HG03354 (cell line): ENCODE results near the gene MYH9.
"Not testable (repeated sequence)": the region's sequence is repeated elsewhere in the genome, so short reads cannot be mapped to it uniquely, and the experiment has no call there.

Source experiments
- ATAC-seq: cut with Tn5 transposase; IDR thresholded peaks from one replicate; pipeline ENCODE4 v1.9.1; 2021; ENCODE audit warnings: mild to moderate bottlenecking; ENCODE audit not compliant: unreplicated experiment, poor library complexity, severe bottlenecking

The MYH9 gene

DNA sequence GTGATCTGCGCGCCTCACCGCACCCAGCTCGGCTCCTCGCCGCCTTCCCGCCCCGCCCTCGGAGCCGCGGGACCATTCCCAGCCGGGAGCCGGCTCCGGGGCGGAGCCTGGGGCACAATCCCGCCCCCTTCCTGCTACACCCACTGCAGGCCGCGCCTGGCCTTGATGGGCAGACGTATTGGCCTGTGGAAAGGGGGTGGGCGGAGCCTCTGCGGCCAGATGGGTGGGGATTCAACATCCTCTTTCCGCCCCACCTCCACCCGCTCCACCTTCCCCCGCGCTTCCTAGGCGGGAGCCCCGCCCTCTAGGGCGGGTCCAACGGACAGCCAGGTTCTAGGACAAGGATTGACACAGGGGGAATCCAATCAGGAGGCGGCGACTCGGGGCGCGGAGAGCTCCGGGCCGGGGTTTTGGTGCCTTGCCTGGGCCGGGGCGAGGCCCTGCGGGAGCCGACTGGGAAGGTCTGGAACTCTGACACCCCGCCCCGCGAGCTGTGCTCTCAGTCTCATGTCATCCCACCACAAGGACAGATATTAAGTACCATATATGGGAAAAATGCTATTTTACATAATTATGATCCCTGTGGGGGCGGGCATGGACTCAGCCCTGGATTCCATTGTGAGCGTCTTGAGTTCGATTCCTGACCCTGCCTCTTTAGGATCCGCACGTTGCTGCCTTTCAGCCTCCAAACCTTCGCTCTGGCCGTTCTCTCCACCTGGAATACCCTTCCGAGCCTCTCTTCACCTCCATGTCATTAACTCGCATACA lies at the start of gene MYH9:
MYH9 (minus strand) TSS at position 9 of the 768 bp plus-strand sequence. CDS start 38,731 bp downstream, outside the sequence.
- peak; percentile 76 for ATAC-seq

DNA sequence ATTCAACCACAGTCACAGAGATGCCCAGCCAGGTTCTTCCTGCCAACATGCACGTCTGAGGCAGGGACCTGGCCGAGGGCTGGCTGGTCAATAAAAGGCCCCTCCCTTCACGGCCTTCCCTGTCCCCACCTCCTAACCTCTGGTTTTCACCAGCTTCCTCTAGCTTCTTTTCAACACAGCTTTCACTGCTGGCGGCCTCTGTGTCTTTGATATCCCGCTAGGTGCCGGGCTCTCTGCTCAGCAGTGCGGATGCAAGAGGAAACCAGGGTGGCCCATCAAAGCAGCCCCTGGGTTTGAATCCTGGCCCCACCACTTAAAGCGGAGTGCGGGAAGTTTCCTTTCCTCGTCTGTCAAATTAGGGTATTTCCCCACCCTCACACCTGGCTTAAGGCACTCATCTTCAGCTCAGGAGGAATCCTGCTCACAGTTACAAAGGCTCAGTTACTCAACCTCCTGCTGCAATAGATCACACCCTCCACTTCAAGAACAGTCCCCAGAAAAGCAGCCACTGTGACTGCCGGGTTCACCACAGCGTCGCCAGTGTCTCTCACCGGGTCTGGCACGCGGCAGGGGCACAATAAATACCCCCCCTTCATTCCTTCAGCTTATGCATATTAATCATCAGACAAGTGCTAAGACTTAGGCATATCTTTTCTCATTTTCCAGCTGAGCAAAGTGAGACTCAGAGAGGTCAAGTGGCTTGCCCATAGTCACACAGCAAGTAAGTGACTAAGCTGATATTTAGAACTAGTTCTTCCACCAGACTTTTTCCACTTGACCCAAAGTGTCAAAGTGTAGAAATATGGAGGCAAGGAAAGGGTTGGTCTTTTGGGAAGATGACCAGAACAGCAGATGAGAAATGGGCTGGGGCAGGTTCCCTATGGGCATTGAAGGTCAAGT lies 48.0 kb upstream of the MYH9 start:
- ATAC-seq, result no peak

DNA sequence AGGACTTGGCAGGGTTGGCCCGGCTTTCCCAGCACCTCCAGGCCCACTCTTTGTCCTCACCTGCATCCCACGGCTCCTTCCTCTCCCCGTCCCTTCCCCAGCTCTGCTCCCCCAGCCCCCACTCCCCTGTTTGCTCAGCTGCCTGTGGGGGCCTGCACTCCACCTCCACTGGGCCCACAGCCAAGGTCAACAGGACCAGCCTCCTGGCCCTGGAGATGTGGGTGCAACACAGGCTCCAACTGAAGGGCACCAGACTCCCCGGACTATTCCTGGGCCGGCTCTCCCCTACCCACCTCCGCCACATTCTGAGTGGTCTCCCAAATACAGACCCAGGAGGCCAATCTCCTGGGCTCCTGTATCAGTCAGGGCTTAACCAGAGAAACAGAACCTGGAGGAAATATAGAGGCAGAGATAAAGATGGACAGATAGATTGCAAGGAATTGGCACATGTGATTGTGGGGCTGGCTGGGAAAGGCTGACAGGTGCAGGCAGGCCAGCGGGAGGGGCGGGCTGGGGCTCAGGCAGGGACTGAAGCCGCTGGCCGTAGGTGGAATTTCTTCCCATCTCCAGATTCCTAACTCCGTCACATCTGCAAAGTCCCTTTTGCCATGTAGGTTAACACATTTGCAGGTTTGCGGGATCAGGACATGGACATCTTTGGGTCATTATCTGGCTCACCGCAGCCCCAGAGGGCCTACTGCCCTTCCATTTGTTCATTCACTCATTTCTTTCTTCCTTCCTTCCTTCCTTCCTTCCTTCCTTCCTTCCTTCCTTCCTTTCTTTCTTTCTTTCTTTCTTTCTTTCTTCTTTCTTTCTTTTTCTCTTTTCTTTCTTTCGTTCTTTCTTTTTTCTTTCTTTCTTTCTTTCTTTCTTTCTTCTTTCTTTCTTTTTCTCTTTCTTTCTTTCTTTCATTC lies 45.8 kb upstream of the MYH9 start:
- no peak for ATAC-seq

DNA sequence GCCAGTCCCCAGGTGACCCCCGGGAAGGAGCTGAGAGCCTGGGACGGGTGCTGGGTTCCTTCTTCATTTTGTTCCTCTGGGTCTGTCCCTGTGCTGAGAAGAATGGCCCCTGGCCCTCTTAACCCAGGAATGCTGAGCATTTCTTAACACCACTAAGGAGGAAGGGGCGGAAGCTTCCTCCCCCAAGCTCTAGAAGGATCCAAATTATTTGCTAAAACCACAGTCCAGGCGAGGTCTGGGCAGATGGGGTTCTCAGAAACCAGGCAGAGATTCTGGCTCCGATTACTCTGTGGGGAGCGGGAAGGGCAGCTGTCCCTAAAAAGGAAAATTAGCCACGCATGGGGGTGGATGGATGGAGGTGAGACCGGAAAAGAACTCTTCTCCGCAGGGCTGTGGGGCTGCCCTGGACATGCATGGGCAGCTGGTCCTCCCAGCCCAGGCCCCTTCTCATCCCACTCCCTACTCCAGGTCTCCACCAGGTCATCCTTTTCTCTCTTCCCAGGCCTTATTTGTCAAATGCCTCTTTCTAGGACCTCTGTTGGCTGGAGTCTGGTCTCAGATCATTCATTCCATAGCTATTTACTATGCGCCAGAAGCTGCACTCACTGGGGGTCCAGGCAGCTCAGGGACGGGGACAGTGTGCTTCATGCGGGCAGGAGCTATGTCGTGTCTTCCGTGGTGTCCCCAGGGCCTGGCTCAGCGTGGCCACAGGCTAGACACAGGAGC lies 45.0 kb upstream of the MYH9 start:
- ATAC-seq, result no peak

DNA sequence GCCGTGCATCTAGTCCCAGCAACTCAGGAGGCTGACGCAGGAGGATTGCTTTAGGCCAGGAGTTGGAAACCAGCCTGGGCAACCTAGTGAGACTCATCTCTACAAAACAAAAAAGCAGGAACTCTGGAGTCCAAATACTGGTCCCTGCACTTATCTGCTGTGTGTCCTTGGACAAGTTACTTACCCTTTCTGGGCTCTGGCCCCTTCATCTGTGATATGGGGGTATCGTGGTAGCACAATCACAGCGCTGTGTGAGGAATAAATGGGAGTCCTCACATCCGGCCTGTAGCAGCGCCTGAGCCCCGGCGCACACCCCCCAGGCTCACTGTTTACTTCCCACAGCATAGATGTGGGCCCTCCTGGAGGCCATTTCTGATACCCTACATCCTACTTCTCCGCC lies 44.2 kb upstream of the MYH9 start:
- ATAC-seq, result no peak

DNA sequence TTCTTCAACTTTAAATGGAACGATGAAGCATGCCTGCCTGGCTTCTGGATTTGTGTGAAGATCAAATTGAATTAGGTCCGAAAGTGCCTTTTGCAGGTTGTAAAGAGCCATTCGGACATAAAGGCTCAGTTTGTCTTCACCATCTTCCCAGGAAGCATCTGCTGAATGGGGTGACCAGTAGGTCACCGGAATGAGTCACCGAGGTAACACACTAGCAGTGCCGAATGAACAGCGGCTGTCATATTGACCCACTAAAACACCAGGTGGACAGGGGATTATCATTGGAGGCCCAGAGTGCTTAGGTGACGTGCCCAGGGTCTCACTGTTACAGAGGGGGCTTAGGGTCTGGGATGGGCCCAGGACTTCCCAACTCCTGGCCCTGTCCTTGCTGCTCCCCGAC lies 43.1 kb upstream of the MYH9 start:
- ATAC-seq, result no peak

DNA sequence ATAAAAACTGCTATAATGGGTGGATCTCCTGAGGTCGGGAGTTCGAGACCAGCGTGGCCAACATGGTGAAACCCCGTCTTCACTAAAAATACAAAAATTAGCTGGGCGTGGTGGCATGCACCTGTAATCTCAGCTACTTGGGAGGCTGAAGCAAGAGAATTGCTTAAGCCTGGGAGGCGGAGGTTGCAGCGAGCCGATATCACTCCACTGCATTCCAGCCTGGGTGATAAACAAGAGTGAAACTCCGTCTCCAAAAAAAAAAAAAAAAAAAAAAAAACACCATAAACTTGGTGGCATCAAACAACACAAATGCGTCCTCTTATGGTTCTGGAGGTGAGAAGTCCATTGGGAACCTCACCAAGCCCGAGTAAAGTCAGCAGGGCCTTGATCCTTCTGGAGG lies 40.2 kb upstream of the MYH9 start:
- ATAC-seq, result not testable (repeated sequence)

DNA sequence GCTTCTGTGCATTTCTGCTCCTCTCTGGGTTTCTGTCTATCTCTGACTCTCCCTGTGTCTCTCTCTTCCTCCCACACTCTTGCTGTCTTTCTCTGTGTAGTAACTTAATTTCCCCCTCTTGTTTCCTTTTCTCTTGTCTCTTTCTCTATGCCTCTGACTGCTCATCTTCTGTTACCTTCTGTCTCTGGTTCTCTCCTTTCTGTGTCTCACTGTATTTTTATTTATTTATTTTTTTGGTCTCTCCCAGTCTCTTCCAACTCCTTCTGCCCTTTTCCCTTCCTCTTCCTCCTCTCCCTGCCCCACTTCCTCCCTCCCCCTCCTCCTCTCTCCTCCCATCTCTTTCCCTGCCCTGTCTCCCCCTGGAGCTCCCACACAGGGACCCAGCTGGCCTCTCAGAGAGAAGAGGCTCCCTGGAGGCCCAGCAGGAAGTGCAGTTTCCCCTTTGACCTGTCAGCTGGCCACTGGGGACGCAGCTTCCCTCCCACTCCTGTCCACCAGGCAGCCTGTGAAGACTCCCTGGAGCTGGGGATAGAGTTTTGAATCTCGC lies 38.3 kb upstream of the MYH9 start:
- no peak for ATAC-seq

DNA sequence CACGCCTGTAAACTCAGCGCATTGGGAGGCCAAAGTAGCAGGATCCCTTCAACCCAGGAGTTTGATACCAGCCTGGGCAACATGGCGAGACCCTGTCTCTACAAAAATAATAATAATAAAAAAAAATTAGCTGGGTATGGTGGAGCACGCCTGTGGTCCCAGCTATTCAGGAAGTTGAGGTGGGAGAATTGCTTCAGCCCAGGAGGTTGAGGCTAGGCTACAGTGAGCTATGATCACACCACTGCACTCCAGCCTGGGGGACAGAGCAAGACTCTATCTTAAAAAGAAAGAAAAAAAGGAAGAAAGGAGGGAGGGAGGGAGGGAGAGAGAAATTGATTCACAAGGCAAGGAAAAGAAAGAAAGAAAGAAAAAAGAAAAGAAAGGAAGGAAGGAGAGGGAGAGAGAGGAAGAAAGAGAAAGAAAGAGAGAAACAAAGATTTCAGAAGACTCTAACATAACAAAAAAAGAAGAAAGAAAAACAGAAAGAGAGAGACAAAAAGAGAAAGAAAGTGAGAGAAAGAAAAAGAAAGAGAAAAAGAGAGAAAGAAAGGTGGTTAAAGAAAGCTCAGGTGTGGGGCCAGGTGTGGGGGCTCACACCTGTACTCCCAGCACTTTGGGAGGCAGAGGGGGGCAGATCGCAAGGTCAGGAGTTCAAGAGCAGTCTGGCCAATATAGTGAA lies 37.3 kb upstream of the MYH9 start:
- no peak for ATAC-seq

DNA sequence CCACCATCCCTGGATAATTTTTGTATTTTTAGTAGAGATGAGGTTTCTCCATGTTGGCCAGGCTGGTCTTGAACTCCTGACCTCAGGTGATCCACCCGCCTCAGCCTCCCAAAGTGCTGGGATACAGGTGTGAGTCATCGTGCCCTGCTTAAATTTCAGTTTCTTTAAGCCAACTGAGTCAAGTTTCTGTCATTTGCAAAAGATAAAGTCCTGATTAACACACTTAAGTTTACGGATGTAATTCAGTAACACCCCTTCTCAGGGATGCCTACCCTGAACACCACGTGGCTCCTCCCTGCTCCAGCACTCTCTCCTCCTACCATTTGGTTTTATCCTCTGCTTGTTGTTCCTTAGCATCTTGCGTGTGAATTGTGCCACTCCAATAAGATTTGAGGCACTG lies 36.7 kb upstream of the MYH9 start:
- ATAC-seq, result not testable (repeated sequence)

DNA sequence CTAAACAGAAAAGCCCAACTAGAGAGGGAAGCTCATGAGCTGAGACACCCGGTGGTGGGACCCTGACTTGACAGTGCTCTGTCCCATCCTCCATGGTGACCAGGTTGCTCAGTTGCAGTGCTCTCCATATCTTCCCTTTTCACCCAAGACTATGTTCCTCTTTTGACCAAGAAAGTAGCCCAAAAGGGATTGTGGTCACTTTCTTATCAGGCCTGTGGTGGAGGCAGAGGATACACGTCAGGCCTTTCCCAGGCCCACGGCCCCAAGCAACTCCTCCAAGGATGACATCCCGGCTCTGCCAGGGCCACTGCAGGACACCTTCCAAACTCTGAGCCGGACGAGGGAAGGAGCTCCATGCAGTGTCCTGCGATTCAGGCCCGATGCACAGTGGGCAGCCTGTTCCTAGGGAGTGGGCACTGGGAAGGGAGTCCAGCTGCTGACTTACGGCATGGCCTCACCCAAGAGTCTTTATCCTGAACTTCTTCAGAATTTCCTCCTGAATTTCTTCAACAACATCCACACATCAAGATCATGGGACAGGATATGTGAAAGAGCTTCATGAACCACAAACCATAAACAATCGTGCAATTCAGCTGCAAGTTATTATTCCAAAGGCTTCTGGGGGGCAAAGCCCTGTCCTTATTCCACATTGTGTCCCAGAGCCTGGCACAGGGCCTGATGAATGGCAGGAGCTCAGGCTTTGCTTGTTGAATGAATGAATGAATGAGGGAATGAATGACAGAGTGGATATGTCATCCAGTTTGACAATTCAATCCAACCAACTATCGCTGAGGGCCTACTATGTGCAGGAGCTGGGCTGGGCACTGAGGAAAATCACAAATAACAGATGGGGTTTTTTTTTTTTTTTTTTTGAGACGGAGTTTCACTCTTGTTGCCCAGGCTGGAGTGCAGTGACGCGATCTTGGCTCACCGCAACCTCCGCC lies 36.0 kb upstream of the MYH9 start:
- ATAC-seq, result no peak

DNA sequence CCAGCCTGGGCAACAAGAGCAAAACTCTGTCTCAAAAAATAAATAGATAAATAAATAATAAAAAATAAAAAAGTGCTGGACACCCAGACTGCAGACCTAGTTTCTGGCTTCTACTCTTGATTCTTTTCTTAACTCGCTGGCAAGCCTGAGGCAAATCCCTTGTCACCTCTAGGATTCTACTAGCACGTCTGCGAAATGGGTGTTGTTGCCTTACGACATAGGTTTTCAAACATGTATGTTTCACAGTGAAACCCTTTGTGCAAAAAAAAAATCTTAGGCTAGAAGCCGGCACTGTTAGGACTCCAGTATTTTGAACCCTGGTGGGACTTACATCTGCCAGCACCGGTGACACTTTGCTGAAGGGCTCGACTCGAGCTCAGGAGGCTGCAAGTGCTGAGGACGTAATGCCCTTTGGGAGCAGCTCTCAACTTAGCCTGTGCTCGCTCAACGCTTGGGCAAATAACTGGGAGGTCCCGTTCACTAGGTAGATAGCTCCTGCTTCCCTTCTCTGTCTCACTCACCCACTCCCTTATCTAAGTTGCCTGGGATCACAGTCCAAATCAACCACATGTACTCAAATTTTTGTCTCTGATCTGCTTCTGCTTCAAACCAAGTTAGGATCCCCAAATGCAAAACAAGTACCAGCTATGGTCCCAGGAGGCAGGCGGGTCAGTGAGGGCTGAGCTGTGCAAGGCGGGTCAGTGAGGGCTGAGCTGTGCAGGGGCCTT lies 34.7 kb upstream of the MYH9 start:
- no peak for ATAC-seq

DNA sequence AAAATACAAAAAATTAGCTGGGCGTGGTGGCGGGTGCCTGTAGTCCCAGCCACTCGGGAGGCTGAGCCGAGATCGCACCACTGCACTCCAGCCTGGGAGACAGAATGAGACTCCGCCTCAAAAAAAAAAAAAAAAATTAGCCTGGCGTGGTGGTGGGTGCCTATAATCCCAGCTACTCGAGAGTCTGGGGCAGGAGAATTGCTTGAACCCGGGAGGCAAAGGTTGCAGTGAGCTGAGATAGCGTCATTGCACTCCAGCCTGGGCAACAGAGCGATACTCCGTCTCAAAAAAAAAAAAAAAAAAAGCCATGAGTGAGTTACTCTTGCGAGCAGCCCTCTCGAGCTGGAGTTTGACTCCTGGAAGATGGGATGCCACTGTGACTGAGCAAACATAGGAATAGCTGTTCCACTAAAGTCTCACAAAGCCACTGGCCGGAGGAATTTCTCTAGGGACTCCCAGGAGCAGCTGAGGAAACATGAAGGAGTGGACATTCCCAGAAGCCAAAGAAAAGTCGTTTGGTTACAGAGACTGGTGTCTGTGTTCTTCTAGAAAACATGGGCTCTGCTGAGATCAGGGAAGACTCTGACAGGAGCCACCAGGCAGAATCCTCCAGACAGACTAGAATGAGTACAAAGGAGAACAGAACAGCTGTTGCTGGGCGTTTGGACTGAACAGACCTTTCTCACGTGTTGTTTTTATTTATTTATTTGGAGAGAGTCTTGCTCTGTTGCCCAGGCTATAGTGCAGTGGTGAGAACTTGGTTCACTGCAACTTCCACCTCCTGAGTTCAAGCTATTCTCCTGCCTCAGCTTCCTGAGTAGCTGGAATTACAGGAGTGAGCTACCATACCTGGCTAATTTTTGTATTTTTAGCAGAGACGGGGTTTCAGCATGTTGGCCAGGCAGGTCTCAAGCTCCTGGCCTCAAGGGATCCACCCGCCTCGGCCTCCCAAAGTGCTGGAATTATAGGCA lies 32.4 kb upstream of the MYH9 start:
- ATAC-seq, result no peak

DNA sequence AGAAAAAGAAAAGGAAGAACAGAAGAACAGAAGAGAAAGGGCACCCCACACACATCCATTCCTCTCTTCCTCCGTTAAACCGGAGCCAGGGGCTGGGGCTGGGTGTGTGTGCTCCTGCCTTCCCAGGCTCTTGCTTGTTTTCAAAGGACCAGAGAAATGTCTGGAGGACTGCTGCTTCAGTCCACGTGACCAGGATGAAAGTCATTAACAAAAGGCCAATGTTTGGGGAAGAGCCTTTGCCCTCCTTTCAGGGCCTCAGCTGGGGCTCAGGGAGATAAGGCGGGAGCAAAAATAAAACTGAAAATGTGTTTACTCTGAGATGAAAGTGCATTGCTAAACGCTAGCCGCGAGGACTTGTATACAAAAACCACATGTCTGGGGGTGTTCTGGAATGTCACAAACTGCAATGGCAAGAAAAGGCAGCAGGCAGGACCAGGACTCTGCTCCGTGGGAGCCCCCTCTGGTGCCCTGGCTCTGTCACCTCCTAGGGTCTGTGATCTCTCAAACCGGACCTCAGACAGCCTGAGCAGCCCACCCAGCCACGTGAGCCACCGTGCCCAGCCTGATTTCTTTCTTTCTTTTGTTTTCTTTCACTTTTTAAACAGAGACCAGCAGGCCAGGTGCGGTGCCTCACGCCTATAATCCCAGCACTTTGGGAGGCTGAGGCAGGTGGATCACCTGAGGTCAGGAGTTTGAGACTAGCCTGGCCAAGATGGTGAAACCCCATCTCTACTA lies 31.6 kb upstream of the MYH9 start:
- no peak for ATAC-seq

DNA sequence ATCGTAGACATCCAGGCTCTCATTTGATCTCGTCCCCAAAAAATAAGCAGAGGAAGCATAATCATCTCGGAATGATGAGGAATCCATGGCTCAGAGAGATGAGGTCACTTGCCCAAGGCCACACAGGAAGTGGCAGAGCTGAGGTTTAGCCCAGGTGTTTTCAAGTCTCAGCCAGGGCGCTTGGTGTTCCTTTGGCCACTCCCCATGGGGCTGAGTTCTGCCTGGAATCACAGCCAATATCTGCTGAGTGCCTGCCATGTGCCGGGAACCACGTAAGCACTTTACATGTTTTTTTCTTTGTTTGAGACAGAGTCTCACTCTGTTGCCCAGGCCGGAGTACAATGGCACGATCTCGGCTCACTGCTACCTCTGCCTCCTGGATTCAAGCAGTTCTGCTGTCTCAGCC lies 29.5 kb upstream of the MYH9 start:
- no peak for ATAC-seq
